Measurements from ENCODE around the gene BEX4. TPM values are rescaled to one million over a fixed set of nuclear protein-coding genes. Genes with fewer than 3 reads are reported as not detected.
"Not testable (repeated sequence)": the region's sequence is repeated elsewhere in the genome, so short reads cannot be mapped to it uniquely, and the experiment has no call there.

Gene BEX4
- total and polyA plus RNA-seq, 4 donors = 30.0 to 66.6 (median 42.0) TPM

DNA sequence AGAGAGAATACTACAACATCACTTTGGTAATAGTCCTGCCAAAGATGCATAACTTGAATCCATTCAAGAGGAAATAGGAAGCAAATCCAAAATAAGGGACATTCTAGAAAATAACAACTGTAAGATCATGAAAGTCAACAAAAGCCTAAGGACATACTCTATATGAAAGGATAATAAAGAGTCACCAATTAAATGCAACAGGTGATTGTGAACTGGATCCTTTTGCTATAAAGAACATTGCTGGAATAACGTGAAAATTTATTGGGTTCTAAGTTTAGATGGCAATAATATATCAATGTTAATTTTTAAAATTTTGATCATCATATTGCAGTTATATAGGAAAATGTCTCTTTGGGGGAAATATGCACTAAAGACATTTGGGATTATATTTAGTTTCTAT lies 20.0 kb downstream of the BEX4 start:
- TF ChIP-seq, protein P1, sequence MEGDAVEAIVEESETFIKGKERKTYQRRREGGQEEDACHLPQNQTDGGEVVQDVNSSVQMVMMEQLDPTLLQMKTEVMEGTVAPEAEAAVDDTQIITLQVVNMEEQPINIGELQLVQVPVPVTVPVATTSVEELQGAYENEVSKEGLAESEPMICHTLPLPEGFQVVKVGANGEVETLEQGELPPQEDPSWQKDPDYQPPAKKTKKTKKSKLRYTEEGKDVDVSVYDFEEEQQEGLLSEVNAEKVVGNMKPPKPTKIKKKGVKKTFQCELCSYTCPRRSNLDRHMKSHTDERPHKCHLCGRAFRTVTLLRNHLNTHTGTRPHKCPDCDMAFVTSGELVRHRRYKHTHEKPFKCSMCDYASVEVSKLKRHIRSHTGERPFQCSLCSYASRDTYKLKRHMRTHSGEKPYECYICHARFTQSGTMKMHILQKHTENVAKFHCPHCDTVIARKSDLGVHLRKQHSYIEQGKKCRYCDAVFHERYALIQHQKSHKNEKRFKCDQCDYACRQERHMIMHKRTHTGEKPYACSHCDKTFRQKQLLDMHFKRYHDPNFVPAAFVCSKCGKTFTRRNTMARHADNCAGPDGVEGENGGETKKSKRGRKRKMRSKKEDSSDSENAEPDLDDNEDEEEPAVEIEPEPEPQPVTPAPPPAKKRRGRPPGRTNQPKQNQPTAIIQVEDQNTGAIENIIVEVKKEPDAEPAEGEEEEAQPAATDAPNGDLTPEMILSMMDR (IDR thresholded peaks at IDR 0.05; ENCODE audit: control extremely low read depth, extremely low read depth) = no peak
- ATAC-seq (ENCODE audit: insufficient read depth, low FRiP score) (no peak), DNase-seq (no peak)
- WGBS, 2 donors = 59 to 93% methylated on average over 1 of the region's 1 CpG
- Histone ChIP-seq H3K9ac (ENCODE audit: insufficient read depth in 1 of 2, low read length in 2 of 2) (no peak overlapping the region), H3K4me1 (ENCODE audit: control insufficient read depth in 5 of 5, insufficient read depth in 5 of 5, low read length in 5 of 5) (no peaks in the 10 kb centered on the region), H3K36me3 (ENCODE audit: control insufficient read depth in 4 of 4, insufficient read depth in 4 of 4, low read length in 4 of 4) (no peaks in the 10 kb centered on the region), H3K27ac (ENCODE audit: low read depth in 1 of 2, low read length in 1 of 2) (no peak overlapping the region), H3K4me3 (no peak overlapping the region), H3K27me3 (ENCODE audit: control insufficient read depth in 3 of 3, insufficient read depth in 3 of 3, low read length in 2 of 3) (peaks cover 0 to 33% (median 8%) of the 10 kb centered on the region in 3 donors), H3K9me3 (ENCODE audit: control insufficient read depth in 4 of 4, insufficient read depth in 3 of 4, low read length in 3 of 4) (no peaks in the 10 kb centered on the region)

DNA sequence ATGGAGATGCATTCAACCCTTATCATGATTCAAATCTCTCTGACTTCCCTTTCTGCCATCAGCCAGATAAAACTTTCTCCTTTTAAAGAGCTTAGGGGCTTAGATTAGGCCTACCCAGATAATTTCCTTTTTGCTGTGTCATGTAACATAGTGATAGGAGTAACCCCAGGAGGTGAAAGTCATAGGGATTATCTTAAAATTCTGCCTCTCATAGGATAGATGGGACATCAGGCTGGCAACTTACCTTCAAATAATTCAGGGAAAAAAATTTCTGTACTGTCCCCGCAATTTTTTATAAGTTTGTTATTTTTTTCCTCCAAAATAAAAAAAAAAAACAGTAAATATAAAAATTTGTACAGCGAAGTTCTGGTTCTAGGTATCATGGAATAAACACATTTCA lies 20.7 kb downstream of the BEX4 start:
- H3K4me1 ChIP-seq (ENCODE audit: control insufficient read depth in 5 of 5, insufficient read depth in 5 of 5, low read length in 5 of 5); ATAC-seq (ENCODE audit: insufficient read depth, low FRiP score); H3K9me3 ChIP-seq (ENCODE audit: control insufficient read depth in 4 of 4, insufficient read depth in 3 of 4, low read length in 3 of 4); H3K27ac ChIP-seq (ENCODE audit: low read depth in 1 of 2, low read length in 1 of 2); DNase-seq; H3K4me3 ChIP-seq; H3K9ac ChIP-seq (ENCODE audit: insufficient read depth in 1 of 2, low read length in 2 of 2); H3K36me3 ChIP-seq (ENCODE audit: control insufficient read depth in 4 of 4, insufficient read depth in 4 of 4, low read length in 4 of 4): not testable (repeated sequence)
- 64 to 75% methylated on average over 2 of the region's 2 CpGs for WGBS, 2 donors
- peaks cover 0 to 30% (median 4%) of the 10 kb centered on the region in 3 donors for H3K27me3 ChIP-seq (ENCODE audit: control insufficient read depth in 3 of 3, insufficient read depth in 3 of 3, low read length in 2 of 3)

DNA sequence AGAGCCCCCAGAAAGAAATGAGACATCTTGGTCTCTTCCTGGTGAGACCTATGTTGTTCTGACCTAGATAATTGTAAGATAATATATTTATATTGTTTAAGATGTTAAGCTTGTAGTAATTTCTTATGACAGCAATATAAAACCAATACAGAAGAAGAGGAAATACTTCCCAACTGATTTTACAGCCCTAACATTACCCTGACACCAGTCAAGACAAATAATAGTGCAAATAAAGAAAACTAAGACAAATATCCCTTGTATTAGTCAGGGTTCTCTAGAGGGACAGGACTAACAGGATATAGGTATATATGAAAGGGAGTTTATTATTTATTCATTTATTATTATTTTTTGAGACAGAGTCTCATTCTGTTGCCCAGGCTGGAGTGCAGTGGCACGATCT lies 21.4 kb downstream of the BEX4 start:
- H3K9ac ChIP-seq (ENCODE audit: insufficient read depth in 1 of 2, low read length in 2 of 2) = no peak overlapping the region
- TF ChIP-seq, protein P1 (IDR thresholded peaks at IDR 0.05; ENCODE audit: control extremely low read depth, extremely low read depth) = no peak
- H3K9me3 ChIP-seq (ENCODE audit: control insufficient read depth in 4 of 4, insufficient read depth in 3 of 4, low read length in 3 of 4) = no peaks in the 10 kb centered on the region
- WGBS, 2 donors = 78 to 100% methylated on average over 1 of the region's 1 CpG
- DNase-seq = no peak
- H3K27ac ChIP-seq (ENCODE audit: low read depth in 1 of 2, low read length in 1 of 2) = no peak overlapping the region
- no peaks in the 10 kb centered on the region for H3K4me1 ChIP-seq (ENCODE audit: control insufficient read depth in 5 of 5, insufficient read depth in 5 of 5, low read length in 5 of 5)
- no peak overlapping the region for H3K4me3 ChIP-seq
- peaks cover 0 to 30% (median 2%) of the 10 kb centered on the region in 3 donors for H3K27me3 ChIP-seq (ENCODE audit: control insufficient read depth in 3 of 3, insufficient read depth in 3 of 3, low read length in 2 of 3)
- no peaks in the 10 kb centered on the region for H3K36me3 ChIP-seq (ENCODE audit: control insufficient read depth in 4 of 4, insufficient read depth in 4 of 4, low read length in 4 of 4)
- no peak for ATAC-seq (ENCODE audit: insufficient read depth, low FRiP score)

DNA sequence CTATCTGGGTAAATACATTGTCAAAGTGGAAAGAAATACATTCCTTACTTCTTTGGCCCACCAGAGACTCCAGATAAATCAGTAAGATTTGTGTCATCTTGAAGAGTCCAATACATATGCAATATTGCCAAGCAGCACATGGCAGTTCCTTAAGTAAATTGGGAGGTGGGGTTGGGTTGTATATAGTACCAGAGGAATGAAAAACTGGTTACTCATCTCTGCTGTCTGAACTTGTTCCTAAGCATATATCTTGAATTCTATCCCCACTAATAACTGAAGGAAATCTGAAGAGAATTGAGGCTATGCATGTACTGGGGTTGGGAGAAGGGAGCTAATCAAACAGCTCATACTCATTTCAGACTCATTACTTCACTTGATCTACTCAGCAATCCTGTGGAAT lies 25.2 kb downstream of the BEX4 start:
- DNase-seq (no peak), ATAC-seq (ENCODE audit: insufficient read depth, low FRiP score) (no peak)
- H3K27me3 ChIP-seq (ENCODE audit: control insufficient read depth in 3 of 3, insufficient read depth in 3 of 3, low read length in 2 of 3) = peaks cover 0 to 19% (median 6%) of the 10 kb centered on the region in 3 donors
- H3K4me3 ChIP-seq = no peak overlapping the region
- no peak overlapping the region for H3K27ac ChIP-seq (ENCODE audit: low read depth in 1 of 2, low read length in 1 of 2)
- H3K9ac ChIP-seq (ENCODE audit: insufficient read depth in 1 of 2, low read length in 2 of 2) = no peak overlapping the region
- H3K36me3 ChIP-seq (ENCODE audit: control insufficient read depth in 4 of 4, insufficient read depth in 4 of 4, low read length in 4 of 4) = no peaks in the 10 kb centered on the region
- H3K4me1 ChIP-seq (ENCODE audit: control insufficient read depth in 5 of 5, insufficient read depth in 5 of 5, low read length in 5 of 5) = no peaks in the 10 kb centered on the region
- TF ChIP-seq, protein P1 (IDR thresholded peaks at IDR 0.05; ENCODE audit: control extremely low read depth, extremely low read depth) = no peak
- no peaks in the 10 kb centered on the region for H3K9me3 ChIP-seq (ENCODE audit: control insufficient read depth in 4 of 4, insufficient read depth in 3 of 4, low read length in 3 of 4)

All from lung (tissue), 12 donors.